GM18867 (cell line): Measurements from ENCODE around the gene PIGL.
A peak's percentile ranks its signal among the peaks of the same experiment; 100 is the strongest.

ENCODE experiments used
- ATAC-seq: cut with Tn5 transposase; IDR thresholded peaks from one replicate; pipeline ENCODE4 v1.9.1; 2021; ENCODE audit warnings: mild to moderate bottlenecking, moderate library complexity; ENCODE audit not compliant: unreplicated experiment

Gene PIGL

GRCh38 chr17:16352303-16352666, 135.3 kb downstream of the PIGL start:
- ATAC-seq = no peak

- ATAC-seq = peak; percentile 61
Observed at GRCh38 chr17:16352667-16353316, 135.8 kb downstream of the PIGL start.

GRCh38 chr17:16353317-16354174, 136.5 kb downstream of the PIGL start, which contains the start of gene CENPV:
TSS of gene CENPV (minus strand) at chr17:16353469. CDS start at chr17:16353436, 33 bp downstream.
- ATAC-seq = peak; percentile 72

- no peak for ATAC-seq
Observed at GRCh38 chr17:16354585-16354984, 137.6 kb downstream of the PIGL start.

GRCh38 chr17:16358394-16358793, 141.4 kb downstream of the PIGL start:
- no peak for ATAC-seq

- no peak for ATAC-seq
Observed at GRCh38 chr17:16361874-16362273, 144.9 kb downstream of the PIGL start.

- ATAC-seq = peak; percentile 72
Observed at GRCh38 chr17:16363749-16364536, 146.9 kb downstream of the PIGL start.

GRCh38 chr17:16364625-16365024, 147.6 kb downstream of the PIGL start:
- no peak for ATAC-seq

GRCh38 chr17:16371742-16372141, 154.7 kb downstream of the PIGL start:
- no peak for ATAC-seq

GRCh38 chr17:16374146-16374938, 157.3 kb downstream of the PIGL start:
- ATAC-seq = no peak
